Choroid plexus epithelial cell (primary cell): ENCODE results near the gene RAB27A.

Experiments used
- DNase-seq: peaks from one replicate; pipeline ENCODE4 v3.0.0-alpha.2; 2010; ENCODE audit warnings: low read depth
- H3K4me3 ChIP-seq: 2 replicates; pipeline ENCODE4 v1.5.1; 2011; ENCODE audit warnings: low read depth, mild to moderate bottlenecking, control low read depth, low read length, moderate library complexity
- TF ChIP-seq, protein P1 (sequence below): conservative IDR thresholded peaks from 2 replicates; pipeline ENCODE4 v1.5.1; 2011; ENCODE audit warnings: low read depth, mild to moderate bottlenecking, control low read depth, inconsistent platforms, low read length, moderate library complexity

The RAB27A gene

DNA sequence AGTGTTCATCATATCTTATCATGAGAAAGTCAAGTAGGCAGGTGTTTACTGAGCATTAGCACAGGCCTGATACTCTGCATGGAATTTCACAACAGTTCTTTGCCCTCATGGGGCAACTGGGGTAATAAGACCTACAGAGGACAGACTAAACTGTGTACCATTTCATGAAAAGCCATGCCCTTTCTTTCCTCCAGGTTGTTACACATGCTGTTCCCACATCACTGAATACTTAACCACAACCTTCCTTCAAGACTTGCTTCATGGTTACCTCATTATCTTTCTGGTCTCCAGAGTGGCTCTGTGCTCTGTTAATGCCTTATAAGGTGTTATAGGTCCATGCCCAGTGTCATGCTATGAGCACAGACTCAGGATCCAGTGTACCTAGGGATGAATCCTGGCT is 64.7 kb downstream of the RAB27A start:
- DNase-seq, result peak; percentile 39
- H3K4me3 ChIP-seq, result no peak overlapping the region
- TF ChIP-seq, protein P1, sequence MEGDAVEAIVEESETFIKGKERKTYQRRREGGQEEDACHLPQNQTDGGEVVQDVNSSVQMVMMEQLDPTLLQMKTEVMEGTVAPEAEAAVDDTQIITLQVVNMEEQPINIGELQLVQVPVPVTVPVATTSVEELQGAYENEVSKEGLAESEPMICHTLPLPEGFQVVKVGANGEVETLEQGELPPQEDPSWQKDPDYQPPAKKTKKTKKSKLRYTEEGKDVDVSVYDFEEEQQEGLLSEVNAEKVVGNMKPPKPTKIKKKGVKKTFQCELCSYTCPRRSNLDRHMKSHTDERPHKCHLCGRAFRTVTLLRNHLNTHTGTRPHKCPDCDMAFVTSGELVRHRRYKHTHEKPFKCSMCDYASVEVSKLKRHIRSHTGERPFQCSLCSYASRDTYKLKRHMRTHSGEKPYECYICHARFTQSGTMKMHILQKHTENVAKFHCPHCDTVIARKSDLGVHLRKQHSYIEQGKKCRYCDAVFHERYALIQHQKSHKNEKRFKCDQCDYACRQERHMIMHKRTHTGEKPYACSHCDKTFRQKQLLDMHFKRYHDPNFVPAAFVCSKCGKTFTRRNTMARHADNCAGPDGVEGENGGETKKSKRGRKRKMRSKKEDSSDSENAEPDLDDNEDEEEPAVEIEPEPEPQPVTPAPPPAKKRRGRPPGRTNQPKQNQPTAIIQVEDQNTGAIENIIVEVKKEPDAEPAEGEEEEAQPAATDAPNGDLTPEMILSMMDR, result no peak

DNA sequence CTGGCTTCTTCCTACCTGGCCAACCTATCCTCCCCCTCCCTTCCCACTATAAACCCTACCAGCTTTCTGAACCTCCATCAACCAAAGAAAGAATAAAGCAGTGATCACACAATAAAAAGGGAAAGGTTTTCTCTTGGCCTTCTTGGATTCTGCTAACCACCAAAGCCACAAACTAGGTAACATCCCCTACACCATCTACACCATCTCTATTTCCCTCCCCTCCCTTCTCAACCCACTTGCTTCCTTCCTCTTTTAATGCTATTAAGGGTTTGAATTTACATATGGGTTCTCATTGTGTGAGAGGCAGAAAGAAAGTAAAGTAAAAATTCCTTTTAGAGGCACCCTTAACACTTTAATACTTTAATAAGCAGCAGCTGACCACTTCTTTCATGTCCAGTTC is 67.0 kb downstream of the RAB27A start:
- DNase-seq, result no peak
- H3K4me3 ChIP-seq, result no peak overlapping the region
- TF ChIP-seq, protein P1, result no peak

DNA sequence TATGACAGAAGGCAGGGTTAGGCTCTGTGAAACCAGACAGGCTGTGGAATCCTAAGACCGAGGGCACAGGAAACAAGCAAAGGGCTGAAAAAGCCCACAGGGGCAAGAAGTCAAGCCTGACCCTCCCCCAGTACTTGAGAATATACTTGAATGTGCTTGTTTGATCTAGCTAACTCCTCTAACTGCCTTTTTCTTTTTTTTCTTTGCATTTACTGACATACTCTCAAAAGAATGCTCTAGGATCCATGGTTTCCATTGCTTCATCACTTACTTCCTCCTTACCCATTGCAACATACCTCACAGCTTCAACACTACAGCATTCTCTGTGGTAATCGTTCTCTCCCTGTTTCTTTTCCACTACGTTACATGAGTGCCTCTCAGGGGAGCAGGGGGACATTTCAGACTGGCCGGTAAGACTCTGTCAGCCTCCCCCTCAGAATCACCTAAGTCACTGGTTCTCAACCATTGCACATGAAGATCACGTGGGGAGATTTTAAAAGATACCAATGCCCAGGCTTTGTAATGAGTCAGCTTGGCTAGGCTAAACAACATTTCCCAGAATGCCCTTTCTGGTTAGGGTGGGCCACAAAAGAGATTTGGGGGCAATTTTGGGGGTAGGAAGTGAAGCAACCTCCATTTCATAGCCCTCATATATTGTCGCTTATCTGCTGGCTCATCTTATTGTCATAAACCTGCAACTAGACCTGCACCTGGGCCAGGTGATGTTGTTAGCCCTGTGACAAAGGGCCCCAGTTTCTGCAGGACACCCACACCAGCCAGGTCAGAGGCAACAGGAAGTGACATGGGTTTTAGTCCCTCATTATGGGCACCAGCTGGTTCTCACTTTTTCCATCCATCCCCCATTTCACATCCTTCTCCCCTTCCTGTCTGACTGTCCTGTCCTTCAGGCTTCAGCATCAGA is 68.3 kb downstream of the RAB27A start:
- TF ChIP-seq, protein P1, result no peak
- peak; percentile 99 for DNase-seq
- H3K4me3 ChIP-seq, result peak overlapping the region; percentile 24

DNA sequence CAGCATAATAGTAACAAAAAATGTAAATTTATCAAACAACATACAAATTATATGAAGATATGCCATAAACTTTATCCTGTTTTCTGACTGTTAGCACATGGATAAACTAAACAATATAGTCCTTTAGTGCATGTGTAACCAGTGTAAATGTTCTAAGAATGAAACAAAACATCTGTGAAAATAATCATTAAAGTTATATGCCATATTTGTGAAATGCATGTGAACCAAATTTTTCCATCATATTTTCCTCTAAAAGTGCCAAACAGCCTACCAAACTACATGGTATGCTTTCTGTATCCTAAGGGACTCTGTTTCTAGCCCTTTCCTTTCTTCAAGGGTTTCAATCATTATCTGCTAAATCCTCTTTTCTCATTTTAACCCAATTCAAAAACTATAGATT is 69.0 kb downstream of the RAB27A start:
- DNase-seq, result no peak
- TF ChIP-seq, protein P1, result no peak
- H3K4me3 ChIP-seq, result no peak overlapping the region

DNA sequence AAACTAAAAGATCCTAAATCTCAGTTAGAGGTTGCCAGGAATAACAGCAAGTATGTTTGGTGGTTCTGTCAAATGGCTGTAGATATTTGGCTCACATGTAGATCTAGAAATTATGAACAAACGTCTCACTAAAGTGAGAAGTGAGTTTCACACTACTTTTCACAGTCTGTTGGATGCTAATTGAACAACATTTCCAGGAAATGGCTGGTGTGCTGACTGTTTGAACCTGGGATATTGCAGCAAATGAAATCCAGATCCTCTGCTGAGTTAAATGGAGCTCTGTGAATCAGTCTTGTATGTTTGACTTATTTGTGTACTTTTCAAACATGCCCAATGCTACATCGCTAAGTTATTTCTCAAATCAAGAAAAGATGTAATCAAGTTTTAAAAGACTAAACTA is 71.6 kb downstream of the RAB27A start:
- H3K4me3 ChIP-seq, result no peak overlapping the region
- TF ChIP-seq, protein P1, result no peak
- no peak for DNase-seq

DNA sequence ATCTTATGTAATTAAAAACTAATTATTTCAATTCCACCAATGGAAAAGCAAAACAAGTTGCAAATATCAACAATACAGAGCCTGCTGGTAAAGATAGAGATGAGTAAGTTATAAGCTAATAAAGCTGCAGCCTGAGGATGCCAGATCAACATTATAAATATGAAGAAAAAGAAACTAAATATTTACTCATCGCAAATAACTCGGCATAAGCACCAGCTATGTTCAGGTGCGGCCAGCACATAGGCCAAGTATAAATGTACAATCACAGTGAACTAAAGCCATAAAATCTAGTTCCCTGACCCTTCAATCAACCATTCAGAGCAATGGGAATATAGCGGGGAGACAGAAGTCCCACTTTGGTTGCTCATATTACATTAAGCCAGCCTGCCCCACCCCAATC is 85.1 kb downstream of the RAB27A start:
- TF ChIP-seq, protein P1, result no peak
- H3K4me3 ChIP-seq, result no peak overlapping the region
- no peak for DNase-seq

DNA sequence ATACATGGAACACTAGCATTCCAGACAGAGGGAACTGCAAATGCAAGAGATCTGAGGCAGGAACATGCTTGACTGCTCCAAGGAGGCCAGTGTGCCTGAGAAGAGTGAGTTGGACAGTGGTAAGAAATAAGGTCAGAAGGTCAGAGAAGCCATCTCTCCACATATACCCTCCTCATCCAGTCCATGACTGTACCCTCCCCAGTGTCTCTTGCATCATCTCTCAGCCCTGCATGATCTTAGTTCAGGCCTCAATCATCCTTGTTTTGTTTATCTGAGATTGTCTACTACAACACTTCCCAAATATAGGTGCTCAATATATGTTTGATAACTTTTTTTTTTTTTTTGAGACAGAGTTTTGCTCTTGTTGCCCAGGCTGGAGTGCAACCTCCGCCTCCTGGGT is 87.4 kb downstream of the RAB27A start:
- TF ChIP-seq, protein P1, result no peak
- H3K4me3 ChIP-seq, result no peak overlapping the region
- DNase-seq, result no peak
